ENCODE data around the gene NFIB.
A peak's percentile ranks its signal among the peaks of the same experiment; 100 is the strongest.

The NFIB gene

DNA sequence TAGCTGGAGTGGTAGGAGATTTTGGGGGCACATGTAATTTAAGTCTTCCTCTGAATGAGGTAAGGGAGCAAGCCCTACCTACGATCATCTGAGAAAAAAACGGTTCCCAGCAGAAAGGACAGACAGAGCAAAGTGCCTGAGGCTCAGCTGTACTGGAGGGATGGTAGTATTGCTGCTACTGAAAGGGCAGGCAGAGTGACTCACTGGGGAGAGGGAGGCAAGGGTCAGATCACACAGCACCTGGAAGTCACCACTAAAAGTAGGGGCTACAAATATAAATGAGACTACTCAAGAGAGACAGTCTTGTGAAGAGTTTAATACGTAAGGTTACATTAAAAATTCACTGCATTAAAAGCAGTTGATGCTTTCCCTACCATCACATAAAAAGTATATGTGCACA is 75.9 kb downstream of the NFIB start:
- in situ Hi-C loops (cut with HindIII; ENCODE audit: low pct_ligation_motif_present, low pct_unique_long_range_greater_than_20kb, low sequenced_read_pairs), result no loop called here
- DNase-seq, result peak; percentile 54

DNA sequence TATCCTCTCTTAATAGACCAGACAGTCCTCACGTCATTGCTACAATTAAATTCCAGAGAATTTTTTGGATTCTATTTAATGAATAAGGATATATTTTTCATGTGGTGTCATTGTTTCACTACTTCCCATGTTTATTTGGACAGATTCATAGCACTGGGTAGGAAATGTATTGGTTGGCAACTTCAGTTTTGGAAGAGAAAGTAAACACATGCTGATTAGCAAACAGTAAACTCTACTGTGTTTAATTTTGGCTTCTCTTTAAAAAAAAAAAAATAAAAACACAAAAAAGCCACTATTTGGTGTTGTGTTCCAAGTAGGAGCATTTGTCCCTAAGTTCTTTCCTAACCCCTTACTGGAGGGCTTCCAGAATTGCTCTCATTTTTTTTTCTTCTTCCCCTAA is 77.3 kb downstream of the NFIB start:
- in situ Hi-C loops (cut with HindIII; ENCODE audit: low pct_ligation_motif_present, low pct_unique_long_range_greater_than_20kb, low sequenced_read_pairs), result no loop called here

DNA sequence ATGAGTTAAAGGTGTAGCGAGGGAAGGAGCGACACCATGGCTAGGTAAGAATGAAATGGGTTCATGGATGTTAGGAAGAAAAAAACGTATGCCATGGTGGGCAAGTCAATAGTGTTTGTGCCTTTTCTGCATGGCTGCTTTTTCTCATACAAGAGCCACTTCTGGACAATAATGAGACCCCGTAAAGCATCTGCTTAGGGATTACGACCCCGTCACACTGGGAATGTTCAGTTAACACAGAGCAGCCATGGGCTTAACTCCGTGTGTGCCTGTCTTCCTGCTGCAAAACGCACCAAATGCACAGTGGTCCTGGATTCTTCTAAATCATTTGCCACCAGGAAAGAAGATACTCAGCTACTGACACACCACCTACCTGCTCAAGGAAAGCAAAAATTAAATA is 81.8 kb downstream of the NFIB start:
- in situ Hi-C loops (cut with HindIII; ENCODE audit: low pct_ligation_motif_present, low pct_unique_long_range_greater_than_20kb, low sequenced_read_pairs), result no loop called here
- no peak for DNase-seq

More for the DNA sequence above, 77.3 kb downstream of the NFIB start:
- DNase-seq, result no peak

DNA sequence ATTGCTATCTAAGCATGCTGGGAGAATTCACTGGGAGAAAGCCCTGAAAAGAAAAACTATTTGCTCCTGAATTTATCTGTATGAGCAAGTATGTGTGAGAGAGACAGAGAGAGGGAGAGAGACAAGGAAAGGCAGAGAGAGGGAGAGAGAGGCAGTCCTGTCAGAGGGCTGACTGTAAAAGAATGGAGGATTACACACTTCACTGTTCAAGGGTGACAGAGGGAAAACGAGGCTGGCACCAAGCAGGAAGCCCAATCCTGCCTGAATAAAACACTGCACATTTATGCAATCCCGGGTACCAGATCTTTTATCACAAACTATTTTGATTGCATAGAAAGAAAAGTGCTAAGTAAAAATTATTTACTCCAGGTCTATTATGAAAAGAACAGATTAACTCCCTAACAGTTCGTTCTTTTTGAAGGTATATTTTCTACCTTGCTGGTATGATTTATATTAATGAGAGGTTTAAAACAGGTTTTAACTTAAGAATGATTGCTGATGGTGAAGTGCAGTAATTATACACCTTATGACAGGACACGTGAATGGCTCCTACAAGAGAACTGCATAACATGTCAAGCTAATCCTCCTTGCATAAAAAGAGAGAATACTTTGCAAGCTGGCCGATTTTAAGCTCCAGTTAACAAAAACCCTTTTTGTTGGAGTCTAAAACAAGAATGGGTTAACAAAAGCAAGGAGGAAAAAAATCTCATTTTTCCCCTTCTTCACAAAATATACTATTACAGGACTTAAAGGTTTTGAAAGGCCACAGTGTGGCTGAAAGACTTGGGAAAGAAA is 82.5 kb downstream of the NFIB start:
- in situ Hi-C loops (cut with HindIII; ENCODE audit: low pct_ligation_motif_present, low pct_unique_long_range_greater_than_20kb, low sequenced_read_pairs), result no loop called here
- DNase-seq, result no peak

DNA sequence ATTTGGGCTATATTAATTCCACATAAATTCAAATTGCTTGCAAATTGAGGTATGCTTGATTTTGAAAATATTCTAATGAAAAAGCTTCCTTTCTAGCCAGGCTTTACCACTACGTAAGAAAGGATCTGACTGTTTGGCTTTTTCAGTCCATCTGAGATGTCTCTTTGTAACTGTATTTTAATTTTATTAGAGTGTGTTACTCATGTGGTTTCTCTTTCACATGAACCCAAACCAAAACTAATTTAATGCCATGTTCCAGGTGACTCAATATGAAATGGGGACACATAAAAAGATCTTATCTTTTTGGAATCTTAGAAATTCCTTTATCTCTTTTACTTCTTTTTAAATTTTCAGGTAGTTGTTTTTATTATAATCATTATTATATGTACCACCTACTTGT is 85.3 kb downstream of the NFIB start:
- DNase-seq, result no peak
- in situ Hi-C loops (cut with HindIII; ENCODE audit: low pct_ligation_motif_present, low pct_unique_long_range_greater_than_20kb, low sequenced_read_pairs), result no loop called here

DNA sequence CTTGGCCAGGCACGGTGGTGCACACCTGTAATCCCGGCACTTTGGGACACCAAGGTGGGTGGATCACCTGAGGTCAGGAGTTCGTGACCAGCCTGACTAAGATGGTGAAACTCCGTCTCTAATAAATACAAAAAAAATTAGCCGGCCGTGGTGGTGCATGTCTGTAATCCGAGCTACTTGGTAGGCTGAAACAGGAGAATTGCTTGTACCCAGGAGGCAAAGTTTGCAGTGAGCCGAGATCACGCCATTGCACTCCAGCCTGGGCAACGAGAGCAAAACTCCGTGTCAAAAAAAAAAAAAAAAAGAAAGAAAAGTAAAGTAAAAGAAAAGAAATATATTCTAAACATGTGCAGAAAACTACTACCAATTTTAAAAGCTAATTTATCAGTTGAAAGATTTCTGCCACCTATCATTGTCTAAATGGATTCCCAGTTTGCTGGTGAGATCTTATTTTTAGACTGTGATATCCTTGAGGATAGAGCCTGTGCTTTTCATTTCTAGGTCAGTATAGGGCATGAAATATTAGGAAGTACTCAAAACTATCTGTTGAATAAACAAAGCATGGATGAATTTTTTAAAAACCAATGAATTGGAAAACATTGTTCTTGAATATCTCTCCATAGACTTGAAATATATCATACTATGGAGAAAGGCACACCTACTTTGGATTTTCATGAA is 86.9 kb downstream of the NFIB start:
- no peak for DNase-seq
- in situ Hi-C loops (cut with HindIII; ENCODE audit: low pct_ligation_motif_present, low pct_unique_long_range_greater_than_20kb, low sequenced_read_pairs), result no loop called here

DNA sequence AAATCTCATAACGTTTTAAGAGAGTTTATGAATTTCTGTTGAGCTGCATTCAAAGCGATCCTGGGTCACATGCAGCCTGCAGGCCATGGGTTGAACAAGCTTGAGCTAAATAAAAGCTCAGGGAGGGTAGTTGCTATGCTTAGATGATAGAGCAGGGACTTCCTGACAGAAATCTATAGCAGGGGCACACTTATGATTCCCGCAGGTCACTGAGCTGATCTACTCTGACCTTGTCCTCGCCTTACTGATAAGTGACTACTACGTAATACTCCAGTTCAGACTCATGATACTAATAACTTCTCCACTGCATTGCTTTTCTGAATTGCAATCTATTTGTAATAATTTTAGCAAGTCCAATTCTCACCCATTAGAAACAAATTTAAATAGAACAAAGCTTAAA is 90.9 kb downstream of the NFIB start:
- in situ Hi-C loops (cut with HindIII; ENCODE audit: low pct_ligation_motif_present, low pct_unique_long_range_greater_than_20kb, low sequenced_read_pairs), result no loop called here

DNA sequence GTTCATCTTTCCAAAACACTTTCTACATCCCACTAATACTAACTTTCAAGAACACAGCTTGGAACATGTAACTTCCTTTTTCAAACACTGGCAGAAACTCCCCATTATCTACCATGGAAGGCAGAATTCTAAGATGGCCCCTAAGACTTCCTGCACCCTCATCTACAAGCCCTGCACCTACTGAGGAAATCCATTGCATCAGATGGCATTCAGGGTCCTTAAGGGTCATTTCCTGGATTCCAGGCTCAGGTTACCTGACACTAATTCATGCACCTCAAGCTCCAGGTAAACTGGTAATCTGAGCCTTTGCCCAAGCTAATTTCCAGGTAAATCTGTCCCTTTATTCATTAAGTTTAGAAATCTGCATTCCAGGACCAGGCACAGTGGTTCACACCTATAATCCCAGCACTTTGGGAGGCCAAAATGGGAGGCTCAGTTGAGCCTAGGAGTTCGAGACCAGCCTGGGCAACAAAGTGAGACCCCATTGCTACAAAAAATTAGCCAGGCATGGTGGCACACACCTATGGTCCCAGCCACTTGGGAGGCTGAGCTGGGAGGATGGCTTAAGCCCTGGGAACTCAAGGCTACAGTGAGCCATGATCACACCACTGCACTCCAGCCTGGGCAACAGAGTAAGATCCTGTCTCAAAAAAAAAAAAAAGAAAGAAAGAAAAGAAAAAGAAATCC is 91.6 kb downstream of the NFIB start:
- DNase-seq, result no peak
- in situ Hi-C loops (cut with HindIII; ENCODE audit: low pct_ligation_motif_present, low pct_unique_long_range_greater_than_20kb, low sequenced_read_pairs), result no loop called here

More for the DNA sequence above, 90.9 kb downstream of the NFIB start:
- DNase-seq, result no peak

DNA sequence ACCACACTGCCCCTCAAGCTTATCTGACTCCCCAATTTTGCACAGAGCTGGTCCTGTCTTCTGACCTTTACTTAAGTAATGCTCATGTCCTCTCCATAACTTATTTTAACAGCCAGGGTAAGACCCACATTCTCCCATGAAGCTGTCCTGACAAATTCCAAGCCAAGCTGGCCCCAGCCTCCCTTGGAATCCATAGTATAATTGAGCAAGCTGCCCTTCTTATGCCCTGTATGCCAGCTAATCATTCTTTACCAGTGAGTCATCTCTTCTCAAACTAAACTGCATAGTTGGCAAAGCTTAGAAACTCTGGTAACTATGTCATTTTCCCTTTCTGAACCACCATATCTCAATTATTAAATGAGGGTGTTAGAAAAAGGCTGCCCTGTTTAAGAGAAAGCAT is 92.4 kb downstream of the NFIB start:
- in situ Hi-C loops (cut with HindIII; ENCODE audit: low pct_ligation_motif_present, low pct_unique_long_range_greater_than_20kb, low sequenced_read_pairs), result no loop called here
- peak; percentile 95 for DNase-seq

DNA sequence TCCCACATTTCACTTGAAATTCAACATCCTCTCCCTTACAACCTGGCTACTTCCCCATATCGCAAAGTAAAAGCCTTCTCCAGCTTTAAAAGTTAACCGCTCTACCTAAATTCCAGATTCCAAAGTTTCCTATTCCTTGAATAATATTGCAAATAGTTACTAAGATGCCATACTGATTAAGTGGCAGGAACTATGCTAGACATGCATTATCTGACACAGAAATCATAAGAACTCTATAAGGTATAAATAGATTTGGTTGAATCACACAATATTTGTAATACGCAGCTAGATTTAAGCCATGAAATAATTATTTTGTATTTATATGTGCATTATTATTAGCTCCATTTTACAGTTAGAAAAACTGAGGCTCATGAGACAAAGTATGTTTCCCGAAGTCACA is 92.8 kb downstream of the NFIB start:
- in situ Hi-C loops (cut with HindIII; ENCODE audit: low pct_ligation_motif_present, low pct_unique_long_range_greater_than_20kb, low sequenced_read_pairs), result no loop called here
- DNase-seq, result no peak

DNA sequence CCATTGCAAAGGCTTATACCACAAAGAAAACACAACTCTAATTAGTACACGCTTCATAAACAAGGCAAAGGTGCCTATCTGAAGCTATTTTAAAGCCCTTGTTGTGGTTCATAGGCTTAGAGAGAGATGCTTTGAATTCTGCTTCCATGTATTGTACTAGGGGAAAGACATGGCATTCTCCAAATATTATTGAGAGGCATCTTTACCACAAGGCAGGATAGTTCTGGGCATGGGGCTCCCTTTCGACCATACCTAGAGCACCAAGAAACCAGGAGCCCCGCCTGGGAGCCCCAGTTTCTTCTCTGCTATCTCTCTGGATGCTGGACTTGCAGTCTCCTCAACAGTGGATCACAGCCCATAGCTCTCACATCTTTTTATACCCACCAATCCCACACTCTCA is 93.7 kb downstream of the NFIB start:
- peak; percentile 37 for DNase-seq
- in situ Hi-C loops (cut with HindIII; ENCODE audit: low pct_ligation_motif_present, low pct_unique_long_range_greater_than_20kb, low sequenced_read_pairs), result no loop called here

DNA sequence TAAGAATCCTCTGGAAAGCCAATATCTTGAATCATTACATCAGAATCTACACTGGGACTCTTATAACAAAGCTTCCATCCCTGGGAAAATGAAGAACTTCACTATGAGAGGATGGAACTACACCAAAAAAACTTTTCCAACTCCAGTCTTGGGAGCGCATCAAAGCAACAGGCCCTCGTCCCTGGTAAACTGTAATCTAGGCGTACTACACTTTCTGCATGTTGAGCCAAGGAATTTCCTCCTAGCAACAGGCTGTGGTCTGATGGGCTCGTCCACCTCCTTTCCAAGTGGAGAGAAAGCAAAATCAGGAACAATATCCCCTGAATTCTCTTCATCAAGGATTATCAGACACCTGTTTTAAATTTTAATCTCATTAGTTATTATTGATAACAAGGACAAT is 94.1 kb downstream of the NFIB start:
- in situ Hi-C loops (cut with HindIII; ENCODE audit: low pct_ligation_motif_present, low pct_unique_long_range_greater_than_20kb, low sequenced_read_pairs), result no loop called here
- DNase-seq, result peak; percentile 68

DNA sequence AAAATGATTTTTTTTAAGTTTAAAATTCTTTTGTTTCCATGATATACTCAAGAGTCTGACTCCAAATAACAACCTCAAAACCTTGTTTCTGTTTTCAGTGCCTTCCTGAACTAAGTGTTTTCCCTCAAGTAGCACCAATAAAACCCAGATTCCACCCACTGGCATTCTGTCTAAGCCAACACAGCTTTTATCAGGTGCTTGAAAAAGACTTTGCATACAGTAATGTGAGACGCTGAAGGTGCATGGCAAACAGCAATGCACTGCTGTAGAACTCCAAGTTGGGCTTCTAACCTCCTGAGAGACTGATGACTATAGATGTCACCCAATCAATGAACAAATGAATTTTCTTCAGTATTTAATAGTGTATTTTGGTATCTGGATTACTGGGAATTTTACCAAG is 95.7 kb downstream of the NFIB start:
- in situ Hi-C loops (cut with HindIII; ENCODE audit: low pct_ligation_motif_present, low pct_unique_long_range_greater_than_20kb, low sequenced_read_pairs), result no loop called here
- no peak for DNase-seq

DNA sequence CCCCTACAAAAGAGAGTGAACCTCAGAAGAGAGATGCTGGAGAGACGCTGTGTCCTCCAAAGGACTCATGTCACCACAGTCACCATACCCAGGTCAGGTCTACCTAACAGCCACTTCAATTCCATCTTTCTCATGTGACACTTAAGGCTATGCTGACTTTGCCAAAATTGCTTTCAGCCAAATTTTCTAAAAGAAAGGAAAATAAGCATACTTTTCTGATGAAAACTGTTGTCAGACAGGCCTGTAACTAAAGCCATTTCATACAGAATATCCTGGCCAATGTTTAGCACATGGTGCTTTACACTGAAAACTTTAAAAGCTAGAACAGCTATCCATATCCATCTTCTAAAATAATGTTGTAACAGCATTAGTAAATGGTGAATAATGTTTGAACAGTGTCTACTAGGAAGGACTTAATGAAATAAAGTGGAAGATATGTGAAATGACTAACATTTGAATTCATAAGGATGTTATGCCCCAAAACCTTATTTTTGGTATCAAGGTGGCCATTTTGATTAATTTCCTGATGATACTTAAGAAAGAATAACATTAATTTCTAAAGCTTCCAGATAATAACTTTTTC is 97.2 kb downstream of the NFIB start:
- in situ Hi-C loops (cut with HindIII; ENCODE audit: low pct_ligation_motif_present, low pct_unique_long_range_greater_than_20kb, low sequenced_read_pairs), result no loop called here
- DNase-seq, result no peak

DNA sequence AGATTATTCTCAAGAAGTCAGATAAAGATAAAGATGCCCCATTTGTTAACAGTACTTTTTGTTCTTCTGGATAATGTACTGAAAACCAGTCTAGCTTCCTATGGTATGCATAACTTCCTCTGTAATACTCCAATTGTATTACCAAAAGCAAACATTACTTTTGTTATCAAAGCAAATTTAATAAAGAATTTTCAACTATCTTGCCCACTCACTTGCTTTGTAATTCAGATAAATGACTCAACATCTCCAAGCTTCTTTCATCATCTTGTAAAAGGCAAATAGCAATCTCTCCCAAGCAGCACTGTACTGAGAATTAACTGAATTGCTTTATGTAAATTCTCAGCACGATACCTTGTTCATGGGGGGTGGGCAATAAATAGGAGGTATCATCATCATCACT is 98.3 kb downstream of the NFIB start:
- no peak for DNase-seq
- in situ Hi-C loops (cut with HindIII; ENCODE audit: low pct_ligation_motif_present, low pct_unique_long_range_greater_than_20kb, low sequenced_read_pairs), result no loop called here

DNA sequence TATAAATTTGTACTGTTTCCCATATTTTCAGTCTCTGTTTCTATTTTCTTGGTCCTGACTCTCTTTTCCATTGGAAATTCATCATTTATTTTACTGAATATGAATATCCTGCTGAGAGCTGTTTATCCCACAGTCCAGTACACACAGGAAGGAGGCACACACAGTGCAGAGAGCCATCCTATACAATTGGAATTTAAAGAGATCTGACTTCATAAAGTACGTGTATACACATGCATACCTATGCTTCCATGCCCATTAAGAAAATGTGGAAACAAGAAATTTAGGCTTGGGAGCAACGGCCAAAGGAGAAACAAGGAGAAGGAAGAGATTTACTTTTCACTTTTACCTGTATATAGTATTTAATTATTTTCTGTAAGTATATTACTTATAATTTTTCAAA is 99.2 kb downstream of the NFIB start:
- DNase-seq, result no peak
- in situ Hi-C loops (cut with HindIII; ENCODE audit: low pct_ligation_motif_present, low pct_unique_long_range_greater_than_20kb, low sequenced_read_pairs), result no loop called here

DNA sequence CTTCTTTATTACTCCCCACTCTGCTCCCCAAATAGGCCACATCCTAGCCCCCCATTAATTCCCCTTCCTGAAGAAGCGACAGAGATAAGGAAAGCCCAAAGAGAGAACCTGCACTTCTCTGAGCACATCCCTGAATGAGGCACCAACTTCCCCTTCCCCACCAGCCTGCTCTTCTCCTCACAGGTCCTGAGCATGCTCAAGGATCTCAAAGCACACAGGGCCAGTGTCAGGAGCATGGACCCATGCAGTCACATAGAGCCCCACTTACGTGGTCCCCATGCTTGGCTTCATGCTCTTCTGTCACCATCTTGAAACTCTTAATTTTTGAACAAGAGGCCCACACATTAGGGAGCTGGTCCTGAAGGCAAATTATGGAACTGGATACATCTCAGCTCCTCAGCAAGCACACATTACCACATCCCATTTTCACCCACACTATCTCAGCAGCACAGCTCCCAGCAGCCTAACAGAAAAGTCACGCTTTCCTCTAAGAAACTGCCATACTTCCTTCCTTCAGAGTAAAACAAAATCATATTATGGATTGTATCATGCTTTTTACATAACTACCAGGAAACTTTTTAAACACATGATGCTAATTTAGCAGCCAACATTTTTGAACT is 99.8 kb downstream of the NFIB start:
- no peak for DNase-seq
- in situ Hi-C loops (cut with HindIII; ENCODE audit: low pct_ligation_motif_present, low pct_unique_long_range_greater_than_20kb, low sequenced_read_pairs), result no loop called here

DNA sequence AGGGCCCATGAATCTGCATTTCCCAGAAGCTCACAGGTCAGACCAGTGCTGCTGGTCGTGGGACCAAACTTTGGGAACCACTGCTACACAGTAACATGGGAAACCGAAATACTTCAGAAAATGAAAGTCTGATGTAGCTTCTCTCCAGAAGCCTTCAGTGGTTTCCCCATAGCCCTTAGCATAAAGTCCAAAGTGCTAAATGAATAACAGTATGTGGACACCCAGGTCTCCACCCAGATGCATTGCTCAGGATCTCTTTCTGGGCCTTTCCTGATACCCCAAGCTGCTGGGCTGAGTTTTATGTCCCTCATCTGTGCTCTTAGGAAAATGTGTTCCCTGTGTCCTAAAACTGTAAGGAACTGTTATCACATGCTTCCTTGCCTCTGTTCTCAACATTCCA is 100.4 kb downstream of the NFIB start:
- DNase-seq, result peak; percentile 19
- in situ Hi-C loops (cut with HindIII; ENCODE audit: low pct_ligation_motif_present, low pct_unique_long_range_greater_than_20kb, low sequenced_read_pairs), result no loop called here

Data from ACHN (cell line).